Measurements from ENCODE around the gene REPIN1.

REPIN1 gene

DNA sequence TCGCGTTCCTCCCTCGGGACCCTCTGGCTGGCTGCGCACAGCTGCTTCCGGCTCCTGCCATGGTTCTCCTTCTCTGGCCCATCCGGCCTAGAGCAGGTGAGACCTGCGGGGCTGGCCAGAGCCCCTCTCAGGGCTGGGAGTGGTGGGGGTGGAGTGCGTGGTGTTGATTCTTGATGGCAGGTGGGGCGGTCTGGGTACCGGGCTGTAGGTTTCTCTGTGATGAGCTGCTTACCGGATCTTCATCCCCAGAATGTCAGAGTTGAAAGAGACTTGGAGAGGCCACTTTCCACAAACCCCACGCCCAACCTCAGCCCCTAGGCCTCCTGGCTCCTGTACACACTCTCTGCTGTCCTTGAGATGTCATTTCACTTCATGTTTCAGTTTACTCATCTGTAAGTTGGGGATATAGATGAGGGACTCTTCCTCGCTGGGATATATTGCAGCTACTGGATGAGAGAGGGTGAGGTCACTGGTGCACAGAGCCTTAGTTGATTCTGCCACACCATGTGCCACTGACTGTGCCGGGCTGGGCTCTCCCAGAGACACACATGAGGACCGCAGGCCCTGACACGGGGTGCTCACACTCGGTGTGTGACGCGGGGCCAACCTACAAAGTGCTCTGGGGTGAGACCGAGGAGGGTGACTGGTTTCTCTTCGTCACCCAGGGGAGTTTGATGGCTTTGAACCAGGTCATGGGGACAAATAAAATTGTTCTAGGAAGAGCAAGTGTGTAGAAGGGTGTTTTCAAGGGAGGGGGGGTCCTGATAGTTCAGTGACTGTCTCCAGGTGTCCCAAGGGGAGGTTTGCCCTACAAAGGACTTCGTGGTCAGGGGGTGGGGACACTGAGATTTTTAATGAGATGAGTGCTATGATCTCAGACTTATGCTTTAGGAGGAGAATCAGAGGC lies 40.0 kb downstream of the REPIN1 start:
- DNase-seq, result no peak

DNA sequence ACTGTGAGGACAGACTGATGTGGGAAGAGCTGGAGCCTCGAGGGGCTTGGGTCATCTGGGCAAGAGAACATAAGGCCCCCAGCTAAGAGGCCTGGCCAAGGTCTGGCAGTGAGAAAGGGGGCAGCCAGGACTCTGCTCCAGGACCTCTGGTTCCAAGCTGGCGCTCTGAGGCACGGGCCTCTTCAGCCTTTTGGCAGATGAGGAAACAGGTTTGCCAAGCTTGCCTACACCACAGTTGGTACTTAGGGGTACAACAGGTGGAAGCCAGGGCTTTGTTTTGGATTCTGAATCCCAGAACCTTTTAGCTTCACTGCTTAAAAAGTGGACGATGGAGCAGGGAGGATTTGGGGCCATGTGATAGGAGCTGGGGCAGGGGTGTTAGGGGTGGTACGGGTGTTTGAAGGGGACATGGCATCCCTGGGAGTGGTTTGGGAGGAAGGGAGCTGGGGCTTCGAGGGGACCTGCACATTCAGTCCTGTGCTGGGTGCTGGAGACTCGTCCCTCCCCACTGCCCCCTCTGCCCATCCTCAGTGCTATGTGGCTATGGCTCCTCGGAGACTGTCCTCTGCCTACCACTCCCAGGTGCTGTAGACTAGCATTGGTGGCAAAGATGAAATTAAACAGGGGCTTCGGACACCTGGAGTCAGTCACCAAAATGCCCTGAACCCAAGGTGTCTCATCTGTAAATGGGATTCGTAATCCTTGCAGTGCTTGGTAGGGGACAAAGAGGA lies 40.8 kb downstream of the REPIN1 start:
- DNase-seq, result no peak

DNA sequence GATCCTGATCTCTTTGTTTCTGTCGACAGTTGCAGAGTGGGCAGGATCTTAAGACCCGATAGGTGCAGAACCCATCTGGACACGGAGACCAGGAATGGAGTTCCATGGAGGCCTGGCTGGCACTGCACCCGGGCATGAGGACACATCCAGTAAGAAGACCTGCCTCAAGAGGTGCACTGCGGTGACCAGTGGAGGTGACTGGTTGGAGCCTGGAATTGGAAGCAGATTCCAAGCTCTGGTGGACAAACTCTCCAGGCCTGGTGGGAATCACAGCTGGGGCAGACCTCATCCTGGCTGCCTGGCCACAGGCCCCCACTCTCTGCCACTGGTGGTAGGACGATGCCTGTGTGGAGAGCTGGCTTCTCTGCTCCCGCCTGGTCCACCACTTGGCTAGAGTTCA lies 41.5 kb downstream of the REPIN1 start:
- DNase-seq, result no peak

DNA sequence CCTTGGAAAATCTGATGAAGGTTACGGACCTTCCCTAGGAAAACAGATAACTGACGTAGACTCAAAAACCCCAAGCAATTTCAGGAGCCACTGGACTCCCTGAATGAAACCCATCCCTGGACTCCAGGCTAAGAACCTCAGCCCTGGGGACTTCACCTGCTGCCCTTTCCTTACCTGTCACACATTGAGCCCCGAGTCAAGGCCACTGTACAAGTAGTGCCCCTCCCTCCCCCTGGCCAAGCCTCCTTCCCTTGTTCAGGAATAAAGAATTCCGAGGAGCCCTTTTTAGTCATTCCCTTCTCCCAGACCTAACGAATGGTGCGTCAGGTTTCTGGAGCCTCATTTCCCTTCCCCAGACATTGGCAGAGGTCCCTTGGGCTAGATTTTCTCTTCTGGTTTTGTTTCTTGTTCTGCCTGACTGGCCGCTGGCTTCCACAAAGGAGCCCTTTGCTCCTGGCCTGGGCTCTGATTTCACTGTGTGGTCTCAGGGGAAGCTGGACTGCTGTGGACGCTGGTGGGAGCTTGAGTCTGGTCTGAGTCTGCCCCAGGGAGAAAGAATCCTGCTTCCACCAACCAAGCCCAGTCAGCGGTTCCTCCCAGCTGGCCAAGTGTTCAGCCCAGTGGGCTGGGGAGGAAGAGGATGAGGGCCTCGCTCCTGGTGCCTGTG lies 42.2 kb downstream of the REPIN1 start:
- DNase-seq, result no peak

DNA sequence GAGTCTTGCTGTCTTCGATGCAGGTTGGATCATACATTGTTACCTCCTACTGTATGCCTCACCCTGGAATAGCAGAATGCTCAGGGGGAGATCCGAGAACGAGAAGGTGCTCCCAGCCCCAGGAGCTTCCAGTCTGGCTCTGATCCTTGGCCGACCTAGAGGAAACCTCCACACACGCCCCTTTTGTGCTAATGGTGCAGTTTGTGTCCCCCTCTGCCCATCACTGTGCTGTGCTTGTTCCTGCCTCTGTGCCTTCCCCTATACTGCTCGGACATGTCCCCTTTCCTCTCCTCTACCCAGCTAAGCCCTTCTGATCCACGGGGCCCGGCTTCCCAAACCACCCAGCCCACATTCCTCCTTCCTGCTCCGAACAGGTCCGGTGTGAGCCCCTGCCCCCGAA lies 43.0 kb downstream of the REPIN1 start:
- DNase-seq, result no peak

DNA sequence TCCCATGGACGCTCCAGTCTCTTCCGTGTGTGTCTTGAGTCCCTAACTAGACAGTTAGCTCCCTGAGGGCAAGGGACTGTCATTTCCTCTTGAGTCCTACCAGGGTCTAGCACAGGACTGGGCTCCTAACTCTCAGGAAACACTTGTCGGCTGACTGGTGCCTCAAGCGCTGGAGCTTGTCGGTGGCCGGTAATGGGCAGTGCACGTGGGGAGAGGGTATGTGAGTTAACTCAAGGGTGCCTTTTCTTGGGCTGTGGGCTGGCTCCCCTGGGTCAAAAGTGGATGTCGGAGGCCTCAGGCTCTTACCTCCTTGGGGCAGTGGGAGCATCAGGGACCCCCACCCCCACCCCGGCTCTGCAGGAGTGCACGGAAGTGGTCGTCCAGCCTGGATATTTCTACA lies 43.4 kb downstream of the REPIN1 start:
- no peak for DNase-seq

DNA sequence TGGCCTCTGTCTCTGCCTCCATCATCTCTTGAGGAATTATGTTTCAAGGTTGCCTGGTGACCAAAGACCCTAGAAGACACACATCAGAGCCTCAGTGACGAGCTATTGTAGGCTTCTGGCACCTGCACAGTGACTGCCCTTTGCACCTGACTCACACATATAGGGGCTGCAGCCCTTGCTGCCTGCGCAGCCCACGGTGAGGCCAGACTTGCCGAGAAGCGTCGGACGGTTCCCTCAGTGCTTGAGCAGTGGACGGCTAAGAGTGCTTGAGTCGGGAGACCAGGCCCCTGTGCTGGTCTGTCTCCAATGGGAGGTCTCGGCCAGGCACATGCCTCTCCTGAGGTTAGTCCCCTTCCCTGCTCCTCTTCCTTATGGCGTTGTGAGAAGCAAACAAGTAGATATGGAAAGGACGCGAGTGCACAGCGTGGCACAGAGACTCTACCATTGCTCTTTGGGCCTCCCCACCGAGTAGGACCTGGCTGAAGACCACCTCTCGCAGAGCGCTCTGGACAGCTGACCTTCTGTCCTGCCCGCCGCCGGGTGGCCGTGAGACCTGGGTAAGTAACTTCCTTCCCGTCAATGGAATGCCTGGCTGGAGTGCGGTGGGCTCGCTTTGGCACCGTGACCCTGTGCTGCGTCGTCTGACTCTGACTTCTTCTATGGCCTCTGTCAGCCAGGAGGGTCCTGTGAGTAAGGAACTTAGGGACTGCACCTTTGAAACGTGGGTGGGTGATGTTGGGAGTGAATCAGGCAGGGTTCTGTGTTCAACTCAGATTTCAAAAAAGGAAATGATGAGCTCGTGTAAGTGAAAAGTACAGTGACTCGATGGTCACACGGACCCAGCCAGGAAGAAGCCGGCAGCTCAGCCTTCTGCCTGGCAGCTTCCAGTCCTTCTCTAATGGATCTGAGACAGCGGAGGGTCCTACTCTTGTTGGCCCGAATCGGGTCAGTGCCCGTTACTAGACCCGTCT lies 44.2 kb downstream of the REPIN1 start:
- no peak for DNase-seq

DNA sequence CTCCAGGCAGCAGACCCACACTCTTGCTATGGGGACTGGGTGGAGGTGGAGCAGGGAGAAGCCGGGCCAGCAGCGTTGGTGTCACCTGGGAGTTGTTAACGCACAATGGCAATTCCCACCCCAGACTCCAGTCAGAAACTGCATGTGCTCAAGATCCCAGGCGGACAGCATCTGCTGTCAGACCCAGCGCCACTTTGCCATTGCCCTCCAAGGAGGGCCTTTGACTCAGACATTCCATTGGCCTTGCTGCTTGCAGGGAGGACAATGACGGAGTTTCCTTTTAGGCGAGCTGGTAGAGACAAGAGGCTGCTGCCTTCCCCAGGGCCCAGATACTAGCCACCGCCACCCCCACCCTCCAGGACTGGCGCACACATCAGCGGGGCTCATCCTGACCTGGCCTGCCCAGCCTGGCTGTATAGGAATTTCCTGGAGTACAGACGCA lies 45.0 kb downstream of the REPIN1 start:
- no peak for DNase-seq

DNA sequence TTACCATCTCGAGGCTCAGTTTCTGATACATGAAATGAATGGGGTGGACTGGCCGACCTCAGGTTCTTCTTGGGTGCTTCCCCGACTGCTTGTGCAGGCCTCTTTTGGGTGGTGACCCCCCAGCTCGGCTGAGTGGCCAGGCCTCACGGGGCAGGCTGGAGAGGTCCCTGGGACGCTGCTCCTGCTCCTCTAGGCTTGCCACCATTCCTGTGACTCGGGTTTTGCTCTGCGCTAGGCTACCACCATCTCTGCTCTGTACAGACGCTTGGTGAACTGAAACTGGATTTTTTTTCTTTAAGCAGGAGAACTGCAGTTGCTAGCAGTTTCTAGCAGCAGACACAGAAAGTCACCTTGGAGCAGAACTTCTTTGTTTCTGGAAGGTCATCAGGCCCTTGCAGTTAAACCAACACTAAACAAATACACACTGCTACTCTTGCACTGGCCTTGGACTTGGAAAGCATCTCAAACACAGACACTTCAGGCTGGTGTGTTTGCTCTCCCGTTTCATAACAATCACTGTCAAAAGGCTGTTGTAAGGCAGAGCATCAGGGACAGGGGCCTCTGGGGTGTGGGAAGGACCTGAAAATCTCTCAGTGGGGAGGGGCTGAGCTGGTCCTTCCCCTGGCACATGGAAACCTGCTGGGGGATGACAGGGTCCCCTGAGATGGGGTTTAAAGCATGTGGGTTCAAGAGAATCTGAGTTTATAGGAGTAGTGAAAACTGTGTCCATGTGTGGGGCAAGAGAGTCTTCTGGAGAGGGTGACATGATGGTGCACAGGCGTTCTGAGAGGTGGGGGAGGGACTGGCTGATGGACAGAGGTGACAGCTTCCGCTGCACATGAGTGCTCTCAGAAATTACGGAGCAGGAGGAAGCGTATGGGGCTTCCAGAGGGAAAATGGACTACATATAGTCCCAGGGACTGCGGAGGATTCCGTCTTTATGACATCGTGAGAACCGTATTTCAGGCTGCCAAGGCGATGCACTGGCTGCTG lies 46.8 kb downstream of the REPIN1 start:
- DNase-seq, result no peak

DNA sequence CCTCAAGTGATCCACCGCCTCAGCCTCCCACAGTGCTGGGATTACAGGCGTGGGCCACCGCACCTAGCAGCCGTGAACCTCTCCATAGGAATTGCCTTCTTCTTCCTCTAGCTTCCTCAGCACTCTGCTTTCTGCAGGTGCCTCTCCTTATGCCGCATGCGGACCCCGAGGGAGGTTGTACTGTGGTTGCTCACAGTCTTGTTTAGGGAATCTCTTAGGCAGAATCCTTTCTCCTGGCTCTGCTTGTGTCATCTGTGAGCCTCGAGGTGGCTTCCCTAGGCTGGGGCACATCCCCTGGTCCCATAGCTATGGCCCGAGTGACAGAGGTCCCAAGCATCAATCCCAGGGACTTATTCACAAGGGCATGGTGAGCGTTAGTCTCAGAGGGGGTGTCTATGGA lies 48.6 kb downstream of the REPIN1 start:
- no peak for DNase-seq

DNA sequence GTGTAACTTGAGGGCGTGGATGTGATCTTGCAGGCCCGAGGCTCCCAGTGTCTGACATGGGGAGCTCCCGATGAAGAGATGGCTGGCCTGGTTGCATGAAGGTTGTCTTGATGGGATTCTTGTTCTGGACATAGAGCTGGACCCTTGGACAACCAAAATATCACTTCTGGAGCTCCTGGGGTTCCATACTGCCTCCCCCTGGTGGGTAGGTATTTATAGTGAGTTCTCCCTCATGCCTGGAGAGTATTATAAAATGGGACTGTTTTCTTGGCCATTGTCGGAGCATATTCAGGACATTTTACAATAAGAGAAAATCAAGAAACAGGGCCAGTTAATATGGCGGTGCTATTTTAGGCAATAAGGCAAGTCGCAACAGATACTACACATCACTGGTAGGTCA lies 49.2 kb downstream of the REPIN1 start:
- no peak for DNase-seq

DNA sequence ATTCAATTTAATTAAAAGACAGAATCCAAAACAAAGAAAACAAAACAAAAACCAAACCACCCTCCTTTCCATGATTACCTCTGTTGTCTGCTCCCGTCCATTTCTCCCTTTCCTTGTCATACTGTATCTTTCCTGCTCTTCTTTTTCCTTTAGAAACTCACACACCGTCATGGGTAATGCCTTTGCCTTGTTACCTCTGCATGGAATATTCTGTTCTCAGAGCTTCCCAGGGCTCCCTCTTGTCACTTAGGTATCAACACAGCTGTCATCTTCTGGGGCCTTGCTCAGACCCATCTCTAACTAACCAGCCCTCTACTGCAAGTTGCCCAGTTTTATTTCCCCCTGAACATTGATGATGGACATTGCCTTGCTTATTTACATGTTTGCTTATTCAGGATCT lies 51.6 kb downstream of the REPIN1 start:
- no peak for DNase-seq

DNA sequence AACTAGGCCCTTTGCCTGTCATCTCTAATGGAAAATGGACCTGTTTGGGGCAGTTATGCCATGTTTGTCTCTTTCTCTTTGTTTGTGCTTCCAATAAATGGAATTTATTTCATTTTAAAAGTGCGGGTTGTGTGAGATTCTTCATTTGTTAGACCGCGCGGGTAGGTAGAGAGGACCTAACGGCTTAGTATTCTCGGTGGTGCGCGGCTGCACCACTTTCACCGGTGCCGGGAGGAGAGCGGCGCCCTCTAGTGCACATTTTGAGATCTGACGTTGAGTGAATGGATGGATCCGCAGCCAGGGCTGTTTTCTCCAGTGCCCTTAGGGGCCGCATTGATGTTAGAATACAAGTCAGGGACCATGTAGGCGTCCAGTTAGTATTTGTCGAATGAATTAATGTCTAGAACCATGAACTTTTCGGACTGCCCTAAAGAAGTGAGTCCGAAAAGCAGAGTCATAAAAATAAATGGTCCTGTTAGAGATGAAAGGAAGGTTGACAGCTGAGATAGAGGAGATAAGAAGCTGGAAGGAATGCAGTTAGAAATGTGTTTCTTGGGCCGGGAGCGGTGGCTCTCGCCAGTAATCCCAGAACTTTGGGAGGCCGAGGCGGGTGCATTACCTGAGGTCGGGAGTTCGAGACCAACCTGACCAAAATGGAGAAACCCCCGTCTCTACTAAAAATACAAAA lies 52.5 kb downstream of the REPIN1 start:
- peak; percentile 34 for DNase-seq

DNA sequence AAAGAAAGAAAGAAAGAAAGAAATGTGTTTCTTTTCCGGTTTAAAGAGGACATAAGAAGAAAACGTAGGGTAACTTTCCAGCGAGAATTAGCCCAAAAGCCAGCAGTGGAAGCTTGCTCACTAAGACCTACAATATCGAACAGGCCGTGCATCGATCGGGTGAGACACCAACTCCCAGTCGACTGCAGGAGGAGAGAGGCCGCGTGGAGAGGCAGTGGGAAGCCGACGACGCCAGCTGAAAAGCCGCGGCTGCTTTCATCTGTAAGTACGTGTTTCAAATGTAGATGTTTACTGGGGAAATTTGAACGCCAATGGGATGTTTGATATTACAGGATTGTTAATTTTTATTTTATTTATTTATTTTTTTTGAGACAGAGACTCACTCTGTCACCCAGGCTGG lies 53.2 kb downstream of the REPIN1 start:
- no peak for DNase-seq
